Measurements from ENCODE around the gene PIGU. TPM values are rescaled to one million over a fixed set of nuclear protein-coding genes. Genes with fewer than 3 reads are reported as not detected.

Gene PIGU
- total and polyA plus RNA-seq, 2 of the 13 experiments (the other 11 are each of a cell fraction or from before 2014, with no cell fraction given) = 45.5 to 231 TPM

GRCh38 chr20:34705008-34705396 is 28.1 kb upstream of the PIGU start (continued):
- TF ChIP-seq ZBTB40 (IDR thresholded peaks at IDR 0.05) (no peak), ZBTB40 (CRISPR knock-in tag; IDR thresholded peaks at IDR 0.05) (peak; percentile 29; the same call in 1 of the 2 replicates), ZC3H13 (CRISPR knock-in tag; IDR thresholded peaks at IDR 0.05) (no peak), ZBTB42 (CRISPR knock-in tag; IDR thresholded peaks at IDR 0.05) (0 out of 2 replicates have a peak, but pooled peaks have one; percentile 7), IKZF4 (CRISPR knock-in tag; IDR thresholded peaks at IDR 0.05; ENCODE audit: borderline replicate concordance, low read depth, not compliant biosample characterization) (no peak), ZNF296 (CRISPR knock-in tag; conservative IDR thresholded peaks at IDR 0.05) (peak; percentile 76; the same call in 1 of the 2 replicates), GABPA (IDR thresholded peaks at IDR 0.05; ENCODE audit: low read depth, low read length) (no peak), GABPA (CRISPR knock-in tag; IDR thresholded peaks at IDR 0.05; ENCODE audit: low read depth) (no peak), MXI1 (IDR thresholded peaks at IDR 0.05; ENCODE audit: borderline replicate concordance, low read depth, low read length) (peak; percentile 32; the same call in 1 of the 3 replicates), ZBTB26 (CRISPR knock-in tag; IDR thresholded peaks at IDR 0.05; ENCODE audit: borderline replicate concordance) (peak; percentile 11; the same call in 1 of the 2 replicates), HOXD1 (CRISPR knock-in tag; IDR thresholded peaks at IDR 0.05) (0 out of 2 replicates have a peak, but pooled peaks have one; percentile 58), XBP1 (CRISPR knock-in tag; IDR thresholded peaks at IDR 0.05) (no peak), POGZ (CRISPR knock-in tag; IDR thresholded peaks at IDR 0.05) (no peak; the same call in 1 of the 2 replicates), HMGXB4 (CRISPR knock-in tag; IDR thresholded peaks at IDR 0.05; ENCODE audit: borderline replicate concordance in 1 of 2, low read depth in 1 of 2) (0 out of 4 replicates have a peak, but pooled peaks of 1 of the 2 experiments have one; percentile 12), ATRX (CRISPR knock-in tag; IDR thresholded peaks at IDR 0.05; ENCODE audit: borderline replicate concordance) (no peak), ZNF430 (CRISPR knock-in tag; IDR thresholded peaks at IDR 0.05) (0 out of 2 replicates have a peak, but pooled peaks have one; percentile 41), ZNF652 (CRISPR knock-in tag; IDR thresholded peaks at IDR 0.05; ENCODE audit: borderline replicate concordance, low read depth) (no peak), CENPX (CRISPR knock-in tag; IDR thresholded peaks at IDR 0.05) (no peak)
